SIG-M5 treated with dmso at 0.1 percent for 504 hours (cell line): ENCODE measurements around the gene ARHGAP24.
"Not testable (repeated sequence)": the region's sequence is repeated elsewhere in the genome, so short reads cannot be mapped to it uniquely, and the experiment has no call there.

ENCODE experiments used
- DNase-seq: peaks from one replicate; lab custom pipeline; 2025; ENCODE audit not compliant: unreplicated experiment; lab: John Stamatoyannopoulos, UW

Gene ARHGAP24

GRCh38 chr4:85515701-85516100 lies 40.8 kb downstream of the ARHGAP24 start:
- no peak for DNase-seq

- DNase-seq, result not testable (repeated sequence)
Measured at GRCh38 chr4:85518526-85518925, 43.6 kb downstream of the ARHGAP24 start.

- no peak for DNase-seq
Measured at GRCh38 chr4:85520765-85521749, 46.1 kb downstream of the ARHGAP24 start.

- DNase-seq, result no peak
Measured at GRCh38 chr4:85522277-85522676, 47.3 kb downstream of the ARHGAP24 start.

GRCh38 chr4:85522836-85523235 lies 47.9 kb downstream of the ARHGAP24 start:
- DNase-seq, result no peak

DNA sequence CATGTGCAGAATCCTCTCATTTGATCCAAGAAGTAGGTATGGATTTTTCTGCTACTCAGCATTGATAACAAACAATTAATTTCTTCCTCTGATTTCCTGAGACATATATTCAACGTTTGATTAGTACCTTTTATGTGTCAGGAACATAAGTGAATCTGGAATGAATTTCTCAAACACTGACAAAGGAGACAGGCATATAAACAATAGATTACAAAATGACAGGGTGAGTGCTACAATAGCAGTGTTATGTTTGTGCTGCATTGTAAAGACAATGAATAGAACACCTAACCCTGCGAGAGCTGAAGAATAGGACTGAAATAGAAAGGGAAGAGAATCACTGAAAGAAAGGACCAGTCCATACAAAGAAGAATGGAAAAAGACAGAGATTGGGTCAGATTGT lies 52.9 kb downstream of the ARHGAP24 start:
- DNase-seq, result no peak

DNA sequence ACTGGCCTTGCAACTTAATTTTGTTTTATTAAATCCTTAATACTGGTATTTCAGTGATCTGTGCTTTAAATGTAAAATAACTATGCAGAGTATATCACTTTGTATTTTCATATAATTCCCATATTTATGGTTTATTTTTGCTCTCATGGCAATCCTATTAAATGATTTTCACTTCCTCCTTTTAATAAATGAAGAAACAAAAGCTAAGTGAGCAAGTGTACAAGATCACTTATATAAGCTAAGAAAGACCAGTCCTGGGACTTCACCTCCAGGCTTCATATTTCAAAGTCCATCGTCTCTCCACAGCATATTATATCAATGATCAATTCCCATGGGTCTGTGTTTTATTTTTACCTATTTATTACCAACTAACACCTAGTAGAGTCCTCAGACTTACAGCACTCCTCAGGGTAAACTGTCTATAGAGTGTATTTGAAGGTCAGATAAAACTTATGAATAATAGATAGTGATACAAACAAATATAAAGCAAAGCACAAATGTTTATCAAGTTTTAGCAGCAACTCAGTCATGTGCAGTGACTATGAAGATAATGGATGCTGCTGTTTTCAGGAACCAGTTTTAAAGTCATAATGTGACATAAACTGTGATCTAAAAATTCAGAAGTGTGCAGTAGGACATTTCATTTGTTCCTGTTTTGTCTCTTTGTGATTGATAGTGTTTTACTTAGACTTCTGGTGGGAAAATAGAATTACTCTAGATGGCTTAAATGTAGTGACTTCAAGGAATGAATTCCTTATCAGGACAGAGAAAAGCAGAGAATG lies 56.8 kb downstream of the ARHGAP24 start:
- DNase-seq, result no peak

DNA sequence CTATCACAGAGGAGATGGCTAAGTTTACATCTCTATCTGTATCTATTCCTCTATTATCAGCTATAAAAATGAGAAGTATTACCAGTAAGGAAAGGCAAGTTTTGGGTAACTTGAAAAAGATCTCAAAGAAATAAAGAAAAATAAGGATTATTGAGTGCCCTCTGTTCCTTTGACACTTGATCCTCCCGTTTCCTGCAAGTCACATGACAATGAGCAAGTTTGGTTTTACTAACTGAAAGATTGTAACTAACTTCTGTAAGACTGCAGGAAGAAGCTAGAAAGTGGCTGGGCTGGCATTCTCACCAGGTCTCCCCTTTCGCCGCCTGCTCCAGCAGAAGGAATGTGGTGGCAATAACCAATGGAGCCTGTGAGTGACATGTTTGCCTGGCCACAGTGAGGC lies 59.2 kb downstream of the ARHGAP24 start:
- DNase-seq, result no peak

- DNase-seq, result no peak
Measured at GRCh38 chr4:85543832-85544231, 68.9 kb downstream of the ARHGAP24 start.

DNA sequence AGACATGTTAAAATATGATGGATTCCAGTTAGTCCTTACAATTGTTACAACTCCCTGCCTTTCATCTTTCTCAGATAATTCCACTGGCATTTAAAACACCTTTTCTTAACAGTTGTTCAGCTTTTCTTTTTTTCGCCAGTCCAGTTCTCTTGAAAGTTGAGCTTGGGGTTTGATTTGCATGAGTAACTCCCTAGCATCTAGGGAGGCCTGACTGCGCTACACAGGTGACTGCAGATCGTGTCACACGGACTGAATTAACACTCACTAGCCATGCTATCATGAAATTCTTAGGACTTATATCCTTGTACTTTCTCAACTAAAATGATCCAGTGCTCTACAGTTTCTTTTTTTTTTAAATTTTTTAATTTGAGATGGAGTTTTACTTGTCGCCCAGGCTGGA lies 69.8 kb downstream of the ARHGAP24 start:
- DNase-seq, result no peak

DNA sequence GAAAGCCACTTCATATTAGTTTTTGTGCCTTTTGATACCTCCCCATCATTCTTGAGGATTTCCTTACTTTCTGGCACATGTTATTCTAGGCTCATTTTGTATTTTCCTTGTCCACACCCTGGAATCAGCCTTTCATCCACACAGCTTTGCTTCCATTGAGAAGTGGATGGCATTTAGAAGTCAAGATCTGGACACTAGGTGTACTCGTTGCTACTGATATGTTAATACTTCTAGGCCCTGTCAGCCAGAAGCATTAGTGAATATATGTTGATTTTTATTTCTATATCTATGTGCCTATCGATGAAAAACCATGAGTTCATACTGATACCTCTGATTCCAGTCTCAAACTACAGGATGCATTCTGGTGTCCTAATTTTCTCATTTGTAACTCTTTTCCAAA lies 73.2 kb downstream of the ARHGAP24 start:
- no peak for DNase-seq

GRCh38 chr4:85548841-85549240 lies 73.9 kb downstream of the ARHGAP24 start:
- DNase-seq, result no peak

- no peak for DNase-seq
Measured at GRCh38 chr4:85555206-85555605, 80.3 kb downstream of the ARHGAP24 start.

- no peak for DNase-seq
Measured at GRCh38 chr4:85556283-85556682, 81.3 kb downstream of the ARHGAP24 start.

GRCh38 chr4:85557016-85557901 lies 82.3 kb downstream of the ARHGAP24 start:
- DNase-seq, result no peak

DNA sequence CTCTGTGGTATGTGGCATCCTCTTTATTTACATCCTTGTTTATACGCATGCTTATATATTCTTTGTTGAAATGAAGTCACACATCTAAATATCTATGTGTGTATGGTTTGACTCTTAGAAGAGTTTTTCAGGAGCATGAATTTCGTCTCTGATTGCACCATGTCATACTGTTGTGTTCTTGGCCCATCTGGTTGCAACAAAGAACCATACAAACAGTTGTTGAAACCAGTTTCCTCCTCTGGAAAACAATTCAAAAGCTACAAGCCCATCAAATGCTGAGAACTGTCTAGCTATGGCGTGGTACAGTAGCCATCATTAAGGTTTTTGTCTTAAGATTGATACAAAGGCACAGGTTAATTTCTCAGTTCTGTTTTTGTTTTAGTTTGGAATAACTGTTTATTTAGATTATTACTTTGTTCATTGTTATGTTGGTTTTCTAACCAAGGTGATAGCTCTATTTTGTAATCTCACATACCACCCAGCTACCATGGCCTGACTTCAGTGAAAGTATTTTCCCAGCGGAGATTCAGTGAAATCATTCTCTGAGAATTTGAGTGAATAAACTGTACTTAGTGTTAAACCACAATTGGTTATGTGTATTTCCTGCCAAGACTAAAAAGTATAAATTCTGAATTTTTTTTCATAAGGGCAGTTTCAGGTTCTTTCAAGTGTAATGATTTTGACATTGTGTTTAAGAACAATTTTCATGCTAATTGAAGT lies 91.0 kb downstream of the ARHGAP24 start:
- DNase-seq, result no peak

DNA sequence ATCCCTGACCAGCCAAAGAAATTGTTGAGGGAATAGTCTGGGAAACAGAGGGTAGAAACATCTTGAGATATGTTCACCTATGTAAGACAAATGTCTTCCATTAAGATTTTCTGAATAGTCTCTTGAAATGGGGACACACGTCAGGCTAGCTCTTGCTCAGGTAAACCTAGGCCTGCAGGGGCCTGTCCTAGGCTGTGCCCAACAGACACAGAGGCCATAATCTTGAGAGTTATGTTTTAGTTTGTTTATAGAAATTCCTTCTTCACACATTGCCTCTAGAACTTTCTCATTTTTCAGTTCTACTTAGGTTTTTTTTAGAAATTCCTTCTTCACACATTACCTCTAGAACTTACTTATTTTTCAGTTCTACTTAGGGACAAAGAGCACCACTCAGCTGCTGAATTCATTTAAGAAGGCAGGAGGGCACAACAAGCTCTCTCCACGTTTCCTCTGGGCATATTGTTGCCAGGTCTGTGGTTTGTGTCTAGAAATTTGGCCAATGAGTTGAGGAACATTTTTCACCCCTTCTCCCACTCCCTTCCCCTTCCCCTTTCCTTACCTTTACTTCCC lies 94.9 kb downstream of the ARHGAP24 start:
- DNase-seq, result no peak

DNA sequence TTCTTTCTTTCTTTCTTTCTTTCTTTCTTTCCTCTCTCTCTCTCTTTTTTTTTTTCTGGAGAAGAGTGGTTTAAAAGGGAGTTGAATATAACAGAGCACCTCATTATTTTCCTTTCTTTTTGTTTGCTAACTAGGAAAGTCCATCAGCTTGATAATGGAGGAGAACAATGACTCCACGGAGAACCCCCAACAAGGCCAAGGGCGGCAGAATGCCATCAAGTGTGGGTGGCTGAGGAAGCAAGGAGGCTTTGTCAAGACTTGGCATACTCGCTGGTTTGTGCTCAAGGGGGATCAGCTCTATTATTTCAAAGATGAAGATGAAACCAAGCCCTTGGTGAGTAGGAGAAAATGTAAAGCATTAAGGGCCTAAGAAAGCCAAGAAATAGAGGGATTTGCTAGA lies 95.4 kb downstream of the ARHGAP24 start:
- no peak for DNase-seq

DNA sequence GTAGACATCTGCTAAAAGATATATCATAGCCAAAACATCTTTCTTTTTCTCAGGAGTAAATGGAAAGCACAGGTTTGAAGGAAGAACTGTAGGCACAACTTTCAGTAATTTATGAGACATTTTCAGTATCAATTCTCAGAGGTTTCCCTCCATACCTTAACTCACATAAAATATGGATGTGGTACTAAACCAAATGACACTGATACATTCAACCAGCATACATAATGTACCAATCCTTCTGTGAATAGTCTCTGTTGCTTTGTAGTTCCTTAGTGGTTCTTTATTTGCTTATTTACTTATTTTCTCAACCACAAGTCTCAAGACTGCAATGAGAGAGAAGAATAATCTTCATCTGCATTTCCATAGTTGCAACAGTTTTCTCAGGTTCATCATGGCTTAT lies 96.1 kb downstream of the ARHGAP24 start:
- DNase-seq, result no peak

GRCh38 chr4:85573270-85573669 lies 98.3 kb downstream of the ARHGAP24 start:
- DNase-seq, result no peak
